ENCODE data around the gene PCDHA1.
"Not testable (repeated sequence)": the region's sequence is repeated elsewhere in the genome, so short reads cannot be mapped to it uniquely, and the experiment has no call there.

Gene PCDHA1

DNA sequence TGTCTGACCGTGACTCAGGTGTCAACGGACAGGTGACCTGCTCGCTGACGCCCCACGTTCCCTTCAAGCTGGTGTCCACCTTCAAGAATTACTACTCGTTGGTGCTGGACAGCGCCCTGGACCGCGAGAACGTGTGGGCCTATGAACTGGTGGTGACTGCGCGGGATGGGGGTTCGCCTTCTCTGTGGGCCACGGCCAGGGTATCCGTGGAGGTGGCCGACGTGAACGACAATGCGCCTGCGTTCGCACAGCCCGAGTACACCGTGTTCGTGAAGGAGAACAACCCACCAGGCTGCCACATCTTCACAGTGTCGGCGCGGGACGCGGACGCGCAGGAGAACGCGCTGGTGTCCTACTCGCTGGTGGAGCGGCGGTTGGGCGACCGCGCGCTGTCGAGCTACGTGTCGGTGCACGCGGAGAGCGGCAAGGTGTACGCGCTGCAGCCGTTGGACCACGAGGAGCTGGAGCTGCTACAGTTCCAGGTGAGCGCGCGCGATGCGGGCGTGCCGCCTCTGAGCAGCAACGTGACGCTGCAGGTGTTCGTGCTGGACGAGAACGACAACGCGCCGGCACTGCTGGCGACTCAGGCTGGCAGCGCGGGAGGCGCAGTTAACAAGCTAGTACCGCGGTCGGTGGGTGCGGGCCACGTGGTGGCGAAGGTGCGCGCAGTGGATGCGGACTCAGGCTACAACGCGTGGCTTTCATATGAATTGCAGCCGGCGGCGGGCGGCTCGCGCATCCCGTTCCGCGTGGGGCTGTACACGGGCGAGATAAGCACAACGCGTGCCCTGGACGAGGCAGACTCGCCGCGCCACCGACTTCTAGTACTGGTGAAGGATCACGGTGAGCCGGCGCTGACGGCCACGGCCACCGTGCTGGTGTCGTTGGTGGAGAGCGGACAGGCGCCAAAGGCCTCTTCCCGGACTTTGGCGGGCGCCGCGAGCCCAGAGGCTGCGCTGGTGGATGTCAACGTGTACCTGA is 84.6 kb downstream of the PCDHA1 start:
- no peaks in the 10 kb centered on the region for H3K27me3 ChIP-seq (ENCODE audit: insufficient read depth, low read length, poor library complexity, severe bottlenecking)
- no peak overlapping the region for H2AFZ ChIP-seq (ENCODE audit: low read length)
- H3K9ac ChIP-seq (ENCODE audit: low read depth, low read length, poor library complexity, severe bottlenecking): no peak overlapping the region
- no peak for TF ChIP-seq EZH2phosphoT487 (IDR thresholded peaks at IDR 0.05; ENCODE audit: borderline replicate concordance)
- TF ChIP-seq, protein P1, sequence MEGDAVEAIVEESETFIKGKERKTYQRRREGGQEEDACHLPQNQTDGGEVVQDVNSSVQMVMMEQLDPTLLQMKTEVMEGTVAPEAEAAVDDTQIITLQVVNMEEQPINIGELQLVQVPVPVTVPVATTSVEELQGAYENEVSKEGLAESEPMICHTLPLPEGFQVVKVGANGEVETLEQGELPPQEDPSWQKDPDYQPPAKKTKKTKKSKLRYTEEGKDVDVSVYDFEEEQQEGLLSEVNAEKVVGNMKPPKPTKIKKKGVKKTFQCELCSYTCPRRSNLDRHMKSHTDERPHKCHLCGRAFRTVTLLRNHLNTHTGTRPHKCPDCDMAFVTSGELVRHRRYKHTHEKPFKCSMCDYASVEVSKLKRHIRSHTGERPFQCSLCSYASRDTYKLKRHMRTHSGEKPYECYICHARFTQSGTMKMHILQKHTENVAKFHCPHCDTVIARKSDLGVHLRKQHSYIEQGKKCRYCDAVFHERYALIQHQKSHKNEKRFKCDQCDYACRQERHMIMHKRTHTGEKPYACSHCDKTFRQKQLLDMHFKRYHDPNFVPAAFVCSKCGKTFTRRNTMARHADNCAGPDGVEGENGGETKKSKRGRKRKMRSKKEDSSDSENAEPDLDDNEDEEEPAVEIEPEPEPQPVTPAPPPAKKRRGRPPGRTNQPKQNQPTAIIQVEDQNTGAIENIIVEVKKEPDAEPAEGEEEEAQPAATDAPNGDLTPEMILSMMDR (conservative IDR thresholded peaks at IDR 0.05; ENCODE audit: low read length): no peak
- no peaks in the 10 kb centered on the region for H3K36me3 ChIP-seq (ENCODE audit: insufficient read depth, low read length)
- H4K20me1 ChIP-seq (ENCODE audit: insufficient read depth, low read length, poor library complexity, severe bottlenecking): no peaks in the 10 kb centered on the region
- no peaks in the 10 kb centered on the region for H3K9me2 ChIP-seq (replicated peaks; ENCODE audit: low read depth, low read length)
- no peak overlapping the region for H3K4me2 ChIP-seq (ENCODE audit: low read depth, low read length, poor library complexity, severe bottlenecking)
- H3K9me3 ChIP-seq (ENCODE audit: insufficient read depth, low read depth, low read length): no peaks in the 10 kb centered on the region
- no peaks in the 10 kb centered on the region for H3F3A ChIP-seq (ENCODE audit: low read depth)
- H3K79me2 ChIP-seq (ENCODE audit: insufficient read depth, low read length): no peaks in the 10 kb centered on the region
- H3K4me1 ChIP-seq (ENCODE audit: insufficient read depth, low read length, poor library complexity, severe bottlenecking): no peaks in the 10 kb centered on the region
- H3K4me3 ChIP-seq (ENCODE audit: low read length, poor library complexity, severe bottlenecking): no peak overlapping the region

DNA sequence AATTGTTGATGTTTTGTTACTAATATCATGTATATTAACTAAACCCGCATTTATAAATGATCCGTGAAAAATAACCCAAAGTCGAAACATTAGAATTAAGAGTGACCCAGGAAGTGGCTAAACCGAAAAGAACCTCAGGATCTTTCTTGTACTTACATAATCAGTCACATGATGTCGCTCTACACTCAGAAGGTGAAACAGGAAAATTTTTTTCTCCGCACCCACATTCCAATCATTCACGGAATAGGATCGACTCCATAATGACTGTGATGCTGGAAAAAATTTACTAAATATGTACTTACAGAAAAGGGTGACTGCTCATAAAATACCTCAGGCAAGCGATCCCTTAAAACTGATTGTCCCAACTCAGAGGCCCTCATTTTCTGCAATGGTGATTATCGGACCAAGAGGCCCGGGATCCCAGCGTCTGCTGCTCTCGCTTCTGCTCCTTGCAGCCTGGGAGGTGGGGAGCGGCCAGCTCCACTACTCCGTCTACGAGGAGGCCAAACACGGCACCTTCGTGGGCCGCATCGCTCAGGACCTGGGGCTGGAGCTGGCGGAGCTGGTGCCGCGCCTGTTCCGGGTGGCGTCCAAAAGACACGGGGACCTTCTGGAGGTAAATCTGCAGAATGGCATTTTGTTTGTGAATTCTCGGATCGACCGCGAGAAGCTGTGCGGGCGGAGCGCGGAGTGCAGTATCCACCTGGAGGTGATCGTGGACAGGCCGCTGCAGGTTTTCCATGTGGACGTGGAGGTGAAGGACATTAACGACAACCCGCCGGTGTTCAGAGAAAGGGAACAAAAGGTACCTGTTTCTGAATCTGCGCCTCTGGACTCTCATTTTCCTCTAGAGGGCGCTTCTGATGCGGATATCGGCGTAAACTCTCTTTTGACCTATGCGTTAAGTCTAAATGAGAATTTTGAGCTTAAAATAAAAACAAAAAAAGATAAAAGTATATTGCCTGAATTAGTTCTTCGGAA is 89.4 kb downstream of the PCDHA1 start, which contains the start of gene PCDHA12:
Gene PCDHA12 (plus strand): TSS at position 224 of the 981 bp plus-strand sequence. CDS start 165 bp downstream, at position 389.
- H3K27me3 ChIP-seq (ENCODE audit: insufficient read depth, low read length, poor library complexity, severe bottlenecking): no peaks in the 10 kb centered on the region
- no peak within 1 kb of the TSS for H3K4me3 ChIP-seq (ENCODE audit: low read length, poor library complexity, severe bottlenecking)

DNA sequence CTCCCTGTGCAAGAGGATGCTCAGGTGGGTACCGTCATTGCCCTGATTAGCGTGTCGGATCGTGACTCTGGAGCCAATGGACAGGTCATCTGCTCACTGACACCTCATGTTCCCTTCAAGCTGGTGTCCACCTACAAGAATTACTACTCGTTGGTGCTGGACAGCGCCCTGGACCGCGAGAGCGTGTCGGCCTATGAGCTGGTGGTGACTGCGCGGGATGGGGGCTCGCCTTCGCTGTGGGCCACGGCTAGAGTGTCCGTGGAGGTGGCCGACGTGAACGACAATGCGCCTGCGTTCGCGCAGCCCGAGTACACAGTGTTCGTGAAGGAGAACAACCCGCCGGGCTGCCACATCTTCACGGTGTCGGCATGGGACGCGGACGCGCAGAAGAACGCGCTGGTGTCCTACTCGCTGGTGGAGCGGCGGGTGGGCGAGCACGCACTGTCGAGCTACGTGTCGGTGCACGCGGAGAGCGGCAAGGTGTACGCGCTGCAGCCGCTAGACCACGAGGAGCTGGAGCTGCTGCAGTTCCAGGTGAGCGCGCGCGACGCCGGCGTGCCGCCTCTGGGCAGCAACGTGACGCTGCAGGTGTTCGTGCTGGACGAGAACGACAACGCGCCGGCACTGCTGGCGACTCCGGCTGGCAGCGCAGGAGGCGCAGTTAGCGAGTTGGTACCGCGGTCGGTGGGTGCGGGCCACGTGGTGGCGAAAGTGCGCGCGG is 90.8 kb downstream of the PCDHA1 start:
- H3K9me2 ChIP-seq (replicated peaks; ENCODE audit: low read depth, low read length); H3K9me3 ChIP-seq (ENCODE audit: insufficient read depth, low read depth, low read length); H3K36me3 ChIP-seq (ENCODE audit: insufficient read depth, low read length); H4K20me1 ChIP-seq (ENCODE audit: insufficient read depth, low read length, poor library complexity, severe bottlenecking); H2AFZ ChIP-seq (ENCODE audit: low read length); H3K4me1 ChIP-seq (ENCODE audit: insufficient read depth, low read length, poor library complexity, severe bottlenecking); H3K27me3 ChIP-seq (ENCODE audit: insufficient read depth, low read length, poor library complexity, severe bottlenecking); H3K4me3 ChIP-seq (ENCODE audit: low read length, poor library complexity, severe bottlenecking); H3K9ac ChIP-seq (ENCODE audit: low read depth, low read length, poor library complexity, severe bottlenecking); H3K4me2 ChIP-seq (ENCODE audit: low read depth, low read length, poor library complexity, severe bottlenecking); H3F3A ChIP-seq (ENCODE audit: low read depth); H3K79me2 ChIP-seq (ENCODE audit: insufficient read depth, low read length): not testable (repeated sequence)

More for the DNA sequence above, 89.4 kb downstream of the PCDHA1 start, which contains the start of gene PCDHA12:
- Histone ChIP-seq H3K4me1 (ENCODE audit: insufficient read depth, low read length, poor library complexity, severe bottlenecking) (no peaks in the 10 kb centered on the region), H3F3A (ENCODE audit: low read depth) (no peaks in the 10 kb centered on the region), H3K4me2 (ENCODE audit: low read depth, low read length, poor library complexity, severe bottlenecking) (no peak within 1 kb of the TSS), H3K9me2 (replicated peaks; ENCODE audit: low read depth, low read length) (no peaks in the 10 kb centered on the region), H3K36me3 (ENCODE audit: insufficient read depth, low read length) (no peaks in the 10 kb centered on the region), H2AFZ (ENCODE audit: low read length) (no peak within 1 kb of the TSS), H3K79me2 (ENCODE audit: insufficient read depth, low read length) (no peaks in the 10 kb centered on the region), H3K9me3 (ENCODE audit: insufficient read depth, low read depth, low read length) (peaks cover 4% of the 10 kb centered on the region; the same call in 1 of the 2 replicates), H3K9ac (ENCODE audit: low read depth, low read length, poor library complexity, severe bottlenecking) (no peak within 1 kb of the TSS), H4K20me1 (ENCODE audit: insufficient read depth, low read length, poor library complexity, severe bottlenecking) (no peaks in the 10 kb centered on the region)
- TF ChIP-seq, protein P1 (conservative IDR thresholded peaks at IDR 0.05; ENCODE audit: low read length): 0 out of 2 replicates have a peak, but pooled peaks have one; percentile 10
- no peak for TF ChIP-seq EZH2phosphoT487 (IDR thresholded peaks at IDR 0.05; ENCODE audit: borderline replicate concordance)

Measured in Loucy (cell line).